Tibial artery (tissue), 4 donors: ENCODE data around the gene CNFN.

Source experiments
- DNase-seq, 2 donors: peaks; one replicate each; pipeline ENCODE4 v3.0.0-alpha.2; 2019
- H3K27ac ChIP-seq, 2 donors: fragments of 200-600 bp; sonication (generic) in 1 of 2; 1 replicate in 1 of 2; 2 replicates in 1 of 2; pipeline ENCODE4 v1.5.1; 2018 to 2019; ENCODE audit warnings: mild to moderate bottlenecking in 1 of 2
- H3K27me3 ChIP-seq, 2 donors: fragments of 200-600 bp; sonication (generic) in 1 of 2; one replicate each; pipeline versions ENCODE4 v1.5.1 to v1.6.0; 2016 to 2019
- H3K36me3 ChIP-seq, 3 donors: fragments of 200-600 bp; sonication (generic) in 2 of 3; one replicate each; pipeline ENCODE4 v1.5.1; 2016 to 2019; ENCODE audit warnings: mild to moderate bottlenecking in 2 of 3
- H3K4me1 ChIP-seq, 4 donors: fragments of 200-600 bp; sonication (generic) in 2 of 4; 1 replicate in 3 of 4; 2 replicates in 1 of 4; pipeline ENCODE4 v1.5.1; 2016 to 2019
- H3K4me3 ChIP-seq, 2 donors: fragments of 200-600 bp; sonication (generic) in 1 of 2; 1 replicate in 1 of 2; 2 replicates in 1 of 2; pipeline ENCODE4 v1.5.1; 2018 to 2019; ENCODE audit warnings: mild to moderate bottlenecking in 2 of 2
- H3K9me3 ChIP-seq, 3 donors: fragments of 200-600 bp; sonication (generic) in 1 of 3; one replicate each; pipeline ENCODE4 v1.5.1; 2016 to 2019
- CTCF ChIP-seq, 2 experiments: fragments of 200-600 bp in 1 of 2; fragments of 450-650 bp in 1 of 2; IDR thresholded peaks; one replicate each; pipeline ENCODE4 v1.5.1; 2017 to 2019; ENCODE audit warnings: antibody characterized with exemption in 2 of 2, mild to moderate bottlenecking in 1 of 2, moderate library complexity in 1 of 2
- intact Hi-C: fragments of 100-400 bp; cut with DNase I; formaldehyde crosslinking; loops from one replicate; pipeline ENCODE4 v1.15.0; 2023; ENCODE audit warnings: low total_unique reads

Gene CNFN

GRCh38 chr19:42370626-42371175, 19.4 kb downstream of the CNFN start:
- intact Hi-C loops, result no loop called here

GRCh38 chr19:42370068-42370520, 20.0 kb downstream of the CNFN start:
- H3K36me3 ChIP-seq, result peaks cover 0 to 56% (median 17%) of the 10 kb centered on the region in 3 donors
- H3K27me3 ChIP-seq, result no peaks in the 10 kb centered on the region
- H3K27ac ChIP-seq, result no peak overlapping the region
- DNase-seq, result no peak
- H3K4me3 ChIP-seq, result no peak overlapping the region
- H3K4me1 ChIP-seq, result peaks cover 0 to 9% (median 3%) of the 10 kb centered on the region in 4 donors
- H3K9me3 ChIP-seq, result no peaks in the 10 kb centered on the region
- no peak for TF ChIP-seq CTCF (IDR thresholded peaks at IDR 0.05)
- intact Hi-C loops, result no loop called here

More at GRCh38 chr19:42370626-42371175, 19.4 kb downstream of the CNFN start:
- no peaks in the 10 kb centered on the region for H3K27me3 ChIP-seq
- peaks cover 0 to 7% (median 3%) of the 10 kb centered on the region in 4 donors for H3K4me1 ChIP-seq
- no peak overlapping the region for H3K4me3 ChIP-seq
- H3K9me3 ChIP-seq, result no peaks in the 10 kb centered on the region
- no peak for TF ChIP-seq CTCF (IDR thresholded peaks at IDR 0.05)
- peaks cover 5 to 62% (median 23%) of the 10 kb centered on the region in 3 donors for H3K36me3 ChIP-seq
- no peak overlapping the region for H3K27ac ChIP-seq
- no peak for DNase-seq

DNA sequence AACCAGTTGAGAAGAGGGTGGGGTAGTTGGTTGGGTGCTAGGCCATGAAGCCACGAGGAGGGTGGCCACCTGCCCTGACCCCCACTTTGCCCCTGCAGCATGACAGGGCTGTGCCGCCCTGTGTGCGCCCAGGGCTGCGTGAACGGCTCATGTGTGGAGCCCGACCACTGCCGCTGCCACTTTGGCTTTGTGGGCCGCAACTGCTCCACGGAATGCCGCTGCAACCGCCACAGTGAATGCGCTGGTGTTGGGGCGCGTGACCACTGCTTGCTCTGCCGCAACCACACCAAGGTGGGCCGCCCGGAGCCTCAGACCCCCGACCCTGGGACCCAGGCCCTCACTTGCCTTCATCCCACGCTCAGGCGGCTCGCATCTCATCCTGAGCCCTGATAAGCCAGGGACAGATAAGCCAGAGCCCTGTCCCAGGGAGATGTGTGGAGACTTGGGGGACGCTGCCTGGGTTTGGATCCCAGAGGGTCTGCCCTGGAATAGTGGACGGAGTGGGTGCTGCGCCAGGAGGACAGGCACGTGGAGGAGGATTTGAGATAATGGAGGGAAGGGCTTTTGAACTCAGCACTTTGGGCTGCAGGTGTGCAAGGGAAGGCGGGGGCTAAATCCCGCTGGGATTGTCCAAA, 20.5 kb downstream of the CNFN start:
- intact Hi-C loops, result no loop called here
- Histone ChIP-seq H3K36me3 (peaks cover 0 to 50% (median 13%) of the 10 kb centered on the region in 3 donors), H3K4me3 (no peak overlapping the region), H3K27me3 (no peaks in the 10 kb centered on the region), H3K4me1 (peaks cover 0 to 15% (median 3%) of the 10 kb centered on the region in 4 donors), H3K27ac (no peak overlapping the region), H3K9me3 (no peaks in the 10 kb centered on the region)
- no peak for TF ChIP-seq CTCF (IDR thresholded peaks at IDR 0.05)
- DNase-seq, result no peak

DNA sequence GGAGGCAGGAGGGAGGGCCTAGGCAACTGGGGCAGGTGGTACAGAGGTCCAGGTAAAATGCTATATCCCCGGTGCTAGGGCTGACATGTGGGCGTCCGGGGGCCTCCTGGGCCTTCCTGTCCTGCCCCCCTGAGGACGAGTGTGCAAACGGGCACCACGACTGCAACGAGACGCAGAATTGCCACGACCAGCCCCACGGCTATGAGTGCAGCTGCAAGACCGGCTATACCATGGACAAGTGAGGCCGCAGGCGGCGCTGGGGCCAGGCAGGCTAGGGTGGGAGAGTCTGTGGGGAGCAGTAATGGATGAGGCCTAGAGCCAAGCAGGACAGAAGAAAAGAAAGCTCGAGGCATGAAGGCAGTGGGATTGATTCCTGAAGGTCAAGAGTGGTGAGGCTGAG, 21.3 kb downstream of the CNFN start:
- no peak for TF ChIP-seq CTCF (IDR thresholded peaks at IDR 0.05)
- intact Hi-C loops, result no loop called here
- H3K36me3 ChIP-seq, result peaks cover 3 to 51% (median 20%) of the 10 kb centered on the region in 3 donors
- H3K9me3 ChIP-seq, result peaks cover 0 to 3% (median 0%) of the 10 kb centered on the region in 3 donors
- no peak for DNase-seq
- H3K27ac ChIP-seq, result no peak overlapping the region
- no peak overlapping the region for H3K4me3 ChIP-seq
- no peaks in the 10 kb centered on the region for H3K27me3 ChIP-seq
- peaks cover 0 to 15% (median 3%) of the 10 kb centered on the region in 4 donors for H3K4me1 ChIP-seq

DNA sequence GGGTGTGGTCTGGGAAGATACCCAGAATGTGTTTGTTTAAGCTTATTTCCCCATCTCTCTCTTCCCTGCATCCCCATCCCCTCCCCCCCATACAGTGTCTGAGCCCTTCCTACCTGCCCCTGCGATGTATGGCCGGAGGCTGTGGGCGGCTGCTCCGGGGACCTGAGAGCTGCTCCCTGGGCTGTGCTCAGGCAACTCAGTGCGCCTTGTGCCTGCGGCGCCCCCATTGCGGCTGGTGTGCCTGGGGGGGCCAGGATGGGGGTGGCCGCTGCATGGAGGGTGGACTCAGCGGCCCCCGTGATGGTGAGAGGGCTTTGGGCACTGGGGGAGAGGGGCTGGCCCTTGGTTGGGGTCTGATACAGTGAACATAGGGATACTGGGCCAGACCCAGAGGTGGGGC, 21.7 kb downstream of the CNFN start:
- DNase-seq, result no peak
- peaks cover 0 to 15% (median 3%) of the 10 kb centered on the region in 4 donors for H3K4me1 ChIP-seq
- H3K27ac ChIP-seq, result no peak overlapping the region
- peaks cover 0 to 3% (median 0%) of the 10 kb centered on the region in 3 donors for H3K9me3 ChIP-seq
- H3K27me3 ChIP-seq, result no peaks in the 10 kb centered on the region
- no peak overlapping the region for H3K4me3 ChIP-seq
- intact Hi-C loops, result no loop called here
- peaks cover 7 to 51% (median 24%) of the 10 kb centered on the region in 3 donors for H3K36me3 ChIP-seq
- TF ChIP-seq CTCF (IDR thresholded peaks at IDR 0.05), result no peak
